Hepatocyte (in vitro differentiated cells): ENCODE results near the gene TMEM244.

Source experiments
- EZH2 ChIP-seq: fragments of 200-600 bp; sonication (generic); IDR thresholded peaks from 2 replicates; pipeline ENCODE4 v1.6.1; 2016; ENCODE audit warnings: antibody characterized with exemption, mild to moderate bottlenecking, borderline replicate concordance
- EZH2phosphoT487 ChIP-seq: fragments of 200-600 bp; sonication (generic); IDR thresholded peaks from one replicate; pipeline ENCODE4 v1.6.1; 2018; ENCODE audit warnings: antibody characterized with exemption, mild to moderate bottlenecking, low read depth, moderate library complexity; ENCODE audit not compliant: unreplicated experiment, severe bottlenecking
- TF ChIP-seq, protein P1 (sequence below): fragments of 200-600 bp; sonication (generic); IDR thresholded peaks from 2 replicates; pipeline ENCODE4 v1.5.1; 2016; ENCODE audit warnings: antibody characterized with exemption, mild to moderate bottlenecking; ENCODE audit not compliant: poor library complexity

- TF ChIP-seq, protein P1, sequence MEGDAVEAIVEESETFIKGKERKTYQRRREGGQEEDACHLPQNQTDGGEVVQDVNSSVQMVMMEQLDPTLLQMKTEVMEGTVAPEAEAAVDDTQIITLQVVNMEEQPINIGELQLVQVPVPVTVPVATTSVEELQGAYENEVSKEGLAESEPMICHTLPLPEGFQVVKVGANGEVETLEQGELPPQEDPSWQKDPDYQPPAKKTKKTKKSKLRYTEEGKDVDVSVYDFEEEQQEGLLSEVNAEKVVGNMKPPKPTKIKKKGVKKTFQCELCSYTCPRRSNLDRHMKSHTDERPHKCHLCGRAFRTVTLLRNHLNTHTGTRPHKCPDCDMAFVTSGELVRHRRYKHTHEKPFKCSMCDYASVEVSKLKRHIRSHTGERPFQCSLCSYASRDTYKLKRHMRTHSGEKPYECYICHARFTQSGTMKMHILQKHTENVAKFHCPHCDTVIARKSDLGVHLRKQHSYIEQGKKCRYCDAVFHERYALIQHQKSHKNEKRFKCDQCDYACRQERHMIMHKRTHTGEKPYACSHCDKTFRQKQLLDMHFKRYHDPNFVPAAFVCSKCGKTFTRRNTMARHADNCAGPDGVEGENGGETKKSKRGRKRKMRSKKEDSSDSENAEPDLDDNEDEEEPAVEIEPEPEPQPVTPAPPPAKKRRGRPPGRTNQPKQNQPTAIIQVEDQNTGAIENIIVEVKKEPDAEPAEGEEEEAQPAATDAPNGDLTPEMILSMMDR = no peak
- TF ChIP-seq EZH2 = no peak
- TF ChIP-seq EZH2phosphoT487 = no peak
Measured at GRCh38 chr6:129801909-129802308, 59.2 kb downstream of the TMEM244 start.
